Suprapubic skin (tissue), 4 donors: Measurements from ENCODE around the gene GRID2. TPM values are rescaled to one million over a fixed set of nuclear protein-coding genes. Genes with fewer than 3 reads are reported as not detected.

Experiments
- DNase-seq, 2 donors: peaks; one replicate each; pipeline ENCODE4 v3.0.0-alpha.2; 2019; ENCODE audit warnings: low spot score in 2 of 2
- H3K27ac ChIP-seq: fragments of 200-600 bp; sonication (generic); one replicate; pipeline ENCODE4 v1.5.1; 2019
- H3K27me3 ChIP-seq: fragments of 200-600 bp; sonication (generic); one replicate; pipeline ENCODE4 v1.5.1; 2019
- H3K36me3 ChIP-seq: fragments of 200-600 bp; sonication (generic); one replicate; pipeline ENCODE4 v1.5.1; 2019
- H3K4me1 ChIP-seq: fragments of 200-600 bp; sonication (generic); one replicate; pipeline ENCODE4 v1.5.1; 2019
- H3K4me3 ChIP-seq: fragments of 200-600 bp; sonication (generic); one replicate; pipeline ENCODE4 v1.5.1; 2019; ENCODE audit warnings: mild to moderate bottlenecking
- H3K9me3 ChIP-seq: fragments of 200-600 bp; sonication (generic); one replicate; pipeline ENCODE4 v1.5.1; 2019
- CTCF ChIP-seq, 2 donors: fragments of 200-600 bp in 1 of 2; fragments of 450-650 bp in 1 of 2; sonication (generic) in 1 of 2; IDR thresholded peaks; one replicate each; pipeline ENCODE4 v1.5.1; 2016 to 2019; ENCODE audit warnings: antibody characterized with exemption in 2 of 2, mild to moderate bottlenecking in 1 of 2, moderate library complexity in 1 of 2
- EP300 ChIP-seq: sonication (generic); formaldehyde crosslinking; IDR thresholded peaks from one replicate; pipeline ENCODE4 v1.6.1; 2017; ENCODE audit warnings: antibody characterized with exemption
- POLR2A ChIP-seq, 2 donors: fragments of 450-650 bp; IDR thresholded peaks; one replicate each; pipeline ENCODE4 v1.6.1; 2017; ENCODE audit warnings: antibody characterized with exemption in 2 of 2, mild to moderate bottlenecking in 2 of 2, moderate library complexity in 2 of 2
- POLR2AphosphoS5 ChIP-seq, 3 donors: sonication (generic); formaldehyde crosslinking; IDR thresholded peaks; one replicate each; pipeline ENCODE4 v1.6.1; 2017; ENCODE audit warnings: antibody characterized with exemption in 3 of 3
- WGBS: methylation state at CpG from one replicate; pipeline ENCODE4 v1.1.5; 2018; 5-methylcytosine and 5-hydroxymethylcytosine counted together
- total RNA-seq, 4 donors: library from RNA; depleted of rRNA; stranded (reverse); fragments of >200 nt; gene quantifications; one replicate each; pipeline ENCODE4 v1.1.0, GENCODE V29; 2016

GRID2 gene
- total RNA-seq, 4 donors from 2014 or later, result not detected

- WGBS, result 78% methylated on average over 2 of the region's 2 CpGs
- Histone ChIP-seq H3K9me3 (no peaks in the 10 kb centered on the region), H3K4me1 (no peaks in the 10 kb centered on the region), H3K4me3 (no peak overlapping the region), H3K27me3 (no peaks in the 10 kb centered on the region), H3K36me3 (no peaks in the 10 kb centered on the region), H3K27ac (no peak overlapping the region)
- DNase-seq, result no peak
- TF ChIP-seq CTCF (IDR thresholded peaks at IDR 0.05) (no peak), POLR2A (IDR thresholded peaks at IDR 0.05) (no peak), EP300 (no peak), POLR2AphosphoS5 (IDR thresholded peaks at IDR 0.05) (no peak)
Measured at GRCh38 chr4:93384241-93384640, 1080.5 kb downstream of the GRID2 start.

- no peak overlapping the region for H3K27ac ChIP-seq
- H3K36me3 ChIP-seq, result no peaks in the 10 kb centered on the region
- DNase-seq, result no peak
- H3K4me3 ChIP-seq, result no peak overlapping the region
- no peaks in the 10 kb centered on the region for H3K27me3 ChIP-seq
- TF ChIP-seq POLR2A (IDR thresholded peaks at IDR 0.05) (no peak), CTCF (IDR thresholded peaks at IDR 0.05) (no peak), EP300 (no peak), POLR2AphosphoS5 (IDR thresholded peaks at IDR 0.05) (no peak)
- H3K4me1 ChIP-seq, result no peaks in the 10 kb centered on the region
- no peaks in the 10 kb centered on the region for H3K9me3 ChIP-seq
- WGBS, result 79% methylated on average over 2 of the region's 2 CpGs
Measured at GRCh38 chr4:93384887-93385286, 1081.1 kb downstream of the GRID2 start.

GRCh38 chr4:93394545-93395081 lies 1090.8 kb downstream of the GRID2 start:
- no peak for DNase-seq
- TF ChIP-seq EP300 (no peak), CTCF (IDR thresholded peaks at IDR 0.05) (no peak), POLR2A (IDR thresholded peaks at IDR 0.05) (no peak), POLR2AphosphoS5 (IDR thresholded peaks at IDR 0.05) (no peak)
- Histone ChIP-seq H3K4me1 (no peaks in the 10 kb centered on the region), H3K27me3 (no peaks in the 10 kb centered on the region), H3K9me3 (no peaks in the 10 kb centered on the region), H3K4me3 (no peak overlapping the region), H3K27ac (no peak overlapping the region), H3K36me3 (no peaks in the 10 kb centered on the region)
- WGBS, result 50% methylated on average over 2 of the region's 2 CpGs

GRCh38 chr4:93396272-93396671 lies 1092.5 kb downstream of the GRID2 start:
- no peaks in the 10 kb centered on the region for H3K4me1 ChIP-seq
- DNase-seq, result no peak
- H3K4me3 ChIP-seq, result no peak overlapping the region
- WGBS, result 95% methylated on average over 1 of the region's 1 CpG
- TF ChIP-seq POLR2AphosphoS5 (IDR thresholded peaks at IDR 0.05) (no peak), EP300 (no peak), CTCF (IDR thresholded peaks at IDR 0.05) (no peak), POLR2A (IDR thresholded peaks at IDR 0.05) (no peak)
- no peak overlapping the region for H3K27ac ChIP-seq
- H3K36me3 ChIP-seq, result no peaks in the 10 kb centered on the region
- H3K9me3 ChIP-seq, result no peaks in the 10 kb centered on the region
- no peaks in the 10 kb centered on the region for H3K27me3 ChIP-seq

- Histone ChIP-seq H3K9me3 (no peaks in the 10 kb centered on the region), H3K27me3 (no peaks in the 10 kb centered on the region), H3K4me1 (no peaks in the 10 kb centered on the region), H3K27ac (no peak overlapping the region), H3K4me3 (no peak overlapping the region), H3K36me3 (no peaks in the 10 kb centered on the region)
- DNase-seq, result no peak
- TF ChIP-seq POLR2AphosphoS5 (IDR thresholded peaks at IDR 0.05) (no peak), EP300 (no peak), CTCF (IDR thresholded peaks at IDR 0.05) (no peak), POLR2A (IDR thresholded peaks at IDR 0.05) (no peak)
- WGBS, result 95% methylated on average over 1 of the region's 1 CpG
Measured at GRCh38 chr4:93403571-93403970, 1099.8 kb downstream of the GRID2 start.
